ENCODE data around the gene STK31. TPM values are rescaled to one million over a fixed set of nuclear protein-coding genes. Genes with fewer than 3 reads are reported as not detected.

The STK31 gene
- polyA plus RNA-seq, 2 of the 4 experiments (the other 2 are of a cell fraction) = 2.3 to 3.9 TPM

GRCh38 chr7:23864973-23865372, 155.0 kb downstream of the STK31 start:
- CTCF ChIA-PET = interaction anchor here (1.0 to 1.6 kb wide), 4 partner anchors 21 to 1229 kb away, joined by 3 to 4 read pairs (median 3); no protein-coding TSS in a partner anchor
- ATAC-seq (no peak), DNase-seq (ENCODE audit: low read depth in 1 of 2, low spot score in 1 of 2) (peak in 1 of 2 experiments; percentile 26), FAIRE-seq (no peak)
- TF ChIP-seq ZFP36 (IDR thresholded peaks at IDR 0.05; ENCODE audit: borderline replicate concordance, partially characterized antibody) = no peak
- TF ChIP-seq KDM5A (IDR thresholded peaks at IDR 0.05) = no peak
- TF ChIP-seq HOXB5 (CRISPR knock-in tag; IDR thresholded peaks at IDR 0.05) = no peak
- 0 out of 2 replicates have a peak, but pooled peaks have one; percentile 16 for TF ChIP-seq GATA3 (IDR thresholded peaks at IDR 0.05; ENCODE audit: borderline replicate concordance)
- TF ChIP-seq HDAC2 (IDR thresholded peaks at IDR 0.05) = no peak
- no peak for TF ChIP-seq BCL3 (IDR thresholded peaks at IDR 0.05)
- no peak for TF ChIP-seq PHF8 (IDR thresholded peaks at IDR 0.05; ENCODE audit: borderline replicate concordance, low read depth)
- no peak for TF ChIP-seq CHD4 (IDR thresholded peaks at IDR 0.05; ENCODE audit: borderline replicate concordance)
- TF ChIP-seq NR3C1 (IDR thresholded peaks at IDR 0.05) = no peak
- no peak for TF ChIP-seq CTCF (IDR thresholded peaks at IDR 0.05)
- TF ChIP-seq CHD2 (IDR thresholded peaks at IDR 0.05; ENCODE audit: low read length, partially characterized antibody) = no peak
- TF ChIP-seq HES2 (IDR thresholded peaks at IDR 0.05) = no peak
- TF ChIP-seq ZSCAN20 (CRISPR knock-in tag; IDR thresholded peaks at IDR 0.05) = no peak
- no peak for TF ChIP-seq HMGXB4 (CRISPR knock-in tag; IDR thresholded peaks at IDR 0.05; ENCODE audit: borderline replicate concordance)
- TF ChIP-seq HOXB13 (CRISPR knock-in tag; IDR thresholded peaks at IDR 0.05; ENCODE audit: low read depth) = no peak
- no peak for TF ChIP-seq POLR2AphosphoS2 (conservative IDR thresholded peaks at IDR 0.05; ENCODE audit: low read length)
- no peak for TF ChIP-seq HOXA7 (CRISPR knock-in tag; IDR thresholded peaks at IDR 0.05)
- TF ChIP-seq EHF (CRISPR knock-in tag; IDR thresholded peaks at IDR 0.05) = no peak
- TF ChIP-seq RARB (CRISPR knock-in tag; IDR thresholded peaks at IDR 0.05) = no peak
- peak; percentile 58 for TF ChIP-seq JUNB (IDR thresholded peaks at IDR 0.05)
- TF ChIP-seq BHLHE40 (IDR thresholded peaks at IDR 0.05; ENCODE audit: low read depth, low read length) = no peak
- no peak for TF ChIP-seq MAX (IDR thresholded peaks at IDR 0.05)
- TF ChIP-seq CBX8 (IDR thresholded peaks at IDR 0.05) = no peak
- no peak for TF ChIP-seq CBX2 (IDR thresholded peaks at IDR 0.05; ENCODE audit: borderline replicate concordance, low read depth)
- peak; percentile 21 to 31; a peak in 1 of 4 replicates for TF ChIP-seq CEBPB (IDR thresholded peaks at IDR 0.05)
- peak; percentile 55; the same call in 1 of the 2 replicates for TF ChIP-seq FOSL2 (IDR thresholded peaks at IDR 0.05)
- 0 out of 2 replicates have a peak, but pooled peaks have one; percentile 47 for TF ChIP-seq FOSL2 (CRISPR knock-in tag; IDR thresholded peaks at IDR 0.05)
- no peak for TF ChIP-seq EHMT2 (IDR thresholded peaks at IDR 0.05; ENCODE audit: low read depth)
- no peak for TF ChIP-seq ZC3H11A (IDR thresholded peaks at IDR 0.05)
- TF ChIP-seq TP53 (CRISPR knock-in tag; IDR thresholded peaks at IDR 0.05) = no peak
- no peak for TF ChIP-seq MAFK (IDR thresholded peaks at IDR 0.05; ENCODE audit: partially characterized antibody)
- no peak for TF ChIP-seq ELK1 (IDR thresholded peaks at IDR 0.05; ENCODE audit: low read depth, low read length)
- TF ChIP-seq USF2 (IDR thresholded peaks at IDR 0.05) = no peak
- Histone ChIP-seq H3K27ac (no peak overlapping the region), H3K9me3 (no peaks in the 10 kb centered on the region), H3K4me2 (peak overlapping the region; percentile 33; the same call in 2 of the 3 replicates), H3K4me3 (no peak overlapping the region), H3K4me1 (peaks cover 4% of the 10 kb centered on the region; the same call in 1 of the 3 replicates)
- 3% methylated on average over 3 of the region's 3 CpGs for WGBS (ENCODE audit: missing lambda C conversion rate)
- POLR2A ChIA-PET = no interaction called here

Measured in A549 (cell line).